ENCODE data around the gene SLC4A11.

DNA sequence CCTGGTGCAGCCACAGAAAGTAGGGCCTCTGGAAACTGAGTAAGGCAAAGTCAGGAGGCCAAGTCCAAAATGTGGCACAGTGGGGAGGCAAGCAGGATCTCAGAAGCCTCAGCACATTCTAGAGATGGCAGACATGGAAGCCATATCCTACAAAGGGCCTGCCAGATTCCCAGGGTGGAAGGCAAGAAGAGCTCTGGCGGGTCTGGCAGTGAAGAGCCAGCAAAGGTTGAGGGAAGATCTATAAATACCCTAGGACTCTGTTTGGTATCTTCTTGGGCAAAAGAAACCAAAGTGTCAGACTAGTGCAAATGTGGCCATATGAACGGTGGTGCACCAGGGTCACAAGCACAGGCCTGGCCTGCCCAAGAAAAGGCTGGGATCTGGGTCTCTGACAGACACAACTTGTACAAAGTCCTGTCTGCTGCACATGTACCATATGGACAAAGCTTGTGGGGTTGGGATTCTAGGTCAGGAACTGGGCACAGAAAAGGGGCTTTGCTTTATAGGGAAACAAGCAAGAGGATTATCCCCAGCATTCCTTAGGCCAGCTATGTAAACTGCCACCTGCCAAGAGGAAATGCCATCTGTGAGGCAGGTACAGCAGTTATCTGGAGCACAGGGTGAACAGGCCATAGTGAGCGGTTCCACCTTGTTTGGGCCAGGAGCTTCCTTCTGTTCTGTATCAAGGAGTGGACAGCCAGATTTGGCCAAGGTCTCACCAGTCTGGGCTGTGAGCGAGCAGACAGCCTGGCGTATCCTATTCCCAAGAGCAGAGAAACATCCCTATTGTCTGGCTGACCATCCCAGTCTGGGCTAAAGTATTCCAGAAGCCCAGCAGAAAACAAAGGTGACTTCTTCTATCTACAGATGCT, 36.3 kb upstream of the SLC4A11 start:
- TF ChIP-seq, protein P1, sequence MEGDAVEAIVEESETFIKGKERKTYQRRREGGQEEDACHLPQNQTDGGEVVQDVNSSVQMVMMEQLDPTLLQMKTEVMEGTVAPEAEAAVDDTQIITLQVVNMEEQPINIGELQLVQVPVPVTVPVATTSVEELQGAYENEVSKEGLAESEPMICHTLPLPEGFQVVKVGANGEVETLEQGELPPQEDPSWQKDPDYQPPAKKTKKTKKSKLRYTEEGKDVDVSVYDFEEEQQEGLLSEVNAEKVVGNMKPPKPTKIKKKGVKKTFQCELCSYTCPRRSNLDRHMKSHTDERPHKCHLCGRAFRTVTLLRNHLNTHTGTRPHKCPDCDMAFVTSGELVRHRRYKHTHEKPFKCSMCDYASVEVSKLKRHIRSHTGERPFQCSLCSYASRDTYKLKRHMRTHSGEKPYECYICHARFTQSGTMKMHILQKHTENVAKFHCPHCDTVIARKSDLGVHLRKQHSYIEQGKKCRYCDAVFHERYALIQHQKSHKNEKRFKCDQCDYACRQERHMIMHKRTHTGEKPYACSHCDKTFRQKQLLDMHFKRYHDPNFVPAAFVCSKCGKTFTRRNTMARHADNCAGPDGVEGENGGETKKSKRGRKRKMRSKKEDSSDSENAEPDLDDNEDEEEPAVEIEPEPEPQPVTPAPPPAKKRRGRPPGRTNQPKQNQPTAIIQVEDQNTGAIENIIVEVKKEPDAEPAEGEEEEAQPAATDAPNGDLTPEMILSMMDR (conservative IDR thresholded peaks at IDR 0.05; ENCODE audit: low read depth, low read length): no peak
- TF ChIP-seq EZH2 (IDR thresholded peaks at IDR 0.05; ENCODE audit: low read length, unreplicated experiment): no peak
